Measurements from ENCODE around the gene SDCBP2. TPM values are rescaled to one million over a fixed set of nuclear protein-coding genes. Genes with fewer than 3 reads are reported as not detected.

The SDCBP2 gene
- total and polyA plus RNA-seq, 10 of the 15 experiments (the other 5 are each of a cell fraction or from before 2014, with no cell fraction given), result 0.16 to 2.4 (median 1.1) TPM; not detected in 1

- ChIA-PET RAD21 (ENCODE audit: unreplicated experiment) (no interaction called here), POLR2A (no interaction called here), SMC1A (ENCODE audit: uncharacterized antibody, unreplicated experiment) (interaction anchor here (1.0 kb wide), 1 partner anchor 89 kb away, joined by 4 read pairs; no protein-coding TSS in a partner anchor), CTCF (interaction anchor here (1.0 to 1.4 kb wide), 3 partner anchors 8 to 158 kb away, joined by 3 to 5 read pairs (median 3); no protein-coding TSS in a partner anchor)
- H4K20me1 ChIP-seq (ENCODE audit: control insufficient read depth, insufficient read depth), result no peaks in the 10 kb centered on the region; the same call in 1 of the 2 replicates
- no TSS peak for BruUV-seq (replicated peaks)
- H3K27ac ChIP-seq (ENCODE audit: control insufficient read depth, insufficient read depth), result no peak overlapping the region
- no peaks in the 10 kb centered on the region for H3K27me3 ChIP-seq (replicated peaks in 1 of 2; ENCODE audit: control insufficient read depth in 2 of 2, insufficient read depth in 2 of 2, low read length in 1 of 2)
- in situ Hi-C loops (cut with MboI), result no loop called here
- FAIRE-seq (no peak), DNase-seq (ENCODE audit: low read depth, low spot score) (no peak), ATAC-seq (no peak)
- H2AFZ ChIP-seq (ENCODE audit: control insufficient read depth, low read depth, low read length), result no peak overlapping the region
- H3K4me2 ChIP-seq (ENCODE audit: control insufficient read depth, insufficient read depth), result no peak overlapping the region
- no peaks in the 10 kb centered on the region; the same call in 2 of the 3 replicates for H3K9me3 ChIP-seq (replicated peaks; ENCODE audit: control insufficient read depth, insufficient read depth, low read length)
- H3K4me3 ChIP-seq, result no peak overlapping the region
- H3K4me1 ChIP-seq (ENCODE audit: control insufficient read depth, insufficient read depth, low read length), result no peaks in the 10 kb centered on the region
- WGBS (ENCODE audit: insufficient coverage, insufficient replicate concordance, low lambda C conversion rate, missing lambda C conversion rate), result 95% methylated on average over 1 of the region's 1 CpG
- H3K9ac ChIP-seq (ENCODE audit: control insufficient read depth, insufficient read depth, low read length), result no peak overlapping the region
- H3K36me3 ChIP-seq (ENCODE audit: control insufficient read depth in 2 of 2, insufficient read depth in 2 of 2, low read length in 1 of 2), result no peaks in the 10 kb centered on the region; a peak in 1 of 4 replicates
- intact Hi-C loops (cut with micrococcal nuclease; ENCODE audit: unreplicated experiment), result no loop called here
- H3K79me2 ChIP-seq (ENCODE audit: control insufficient read depth, insufficient read depth, low read length), result no peaks in the 10 kb centered on the region
- no peak for TF ChIP-seq GABPA (IDR thresholded peaks at IDR 0.05; ENCODE audit: low read depth)
- TF ChIP-seq MLLT1 (IDR thresholded peaks at IDR 0.05), result no peak
- TF ChIP-seq ZBTB4 (CRISPR knock-in tag; IDR thresholded peaks at IDR 0.05), result no peak
- no peak for TF ChIP-seq MXI1 (IDR thresholded peaks at IDR 0.05; ENCODE audit: low read depth, low read length)
- no peak for TF ChIP-seq POU2F2 (IDR thresholded peaks at IDR 0.05; ENCODE audit: borderline replicate concordance, low read depth, low read length)
- no peak for TF ChIP-seq REST (IDR thresholded peaks at IDR 0.05; ENCODE audit: low read depth, low read length)
- TF ChIP-seq CHD2 (IDR thresholded peaks at IDR 0.05; ENCODE audit: borderline replicate concordance, low read depth, low read length), result no peak
- no peak for TF ChIP-seq CUX1 (IDR thresholded peaks at IDR 0.05; ENCODE audit: insufficient replicate concordance, low read depth, low read length)
Observed at GRCh38 chr20:1345756-1346093, 16.8 kb upstream of the SDCBP2 start.

Measured in GM12878 (cell line).